ENCODE measurements around the gene CDK1.
A peak's percentile ranks its signal among the peaks of the same experiment; 100 is the strongest.

Gene CDK1

GRCh38 chr10:60778214-60778970 is at the start of gene CDK1:
Gene CDK1 (plus strand): TSS chr10:60778478. CDS start chr10:60780166, 1,688 bp downstream.
- no peaks in the 10 kb centered on the region for H3K9me3 ChIP-seq (ENCODE audit: control insufficient read depth, low read length)
- H3K27me3 ChIP-seq (replicated peaks; ENCODE audit: control insufficient read depth, insufficient read depth, low read length) = no peaks in the 10 kb centered on the region
- peaks cover 11% of the 10 kb centered on the region for H3K4me1 ChIP-seq (ENCODE audit: control insufficient read depth, insufficient read depth, low read length)
- H3K4me3 ChIP-seq (ENCODE audit: low read length) = peak within 1 kb of the TSS; percentile 91
- peak; percentile 99 for DNase-seq (ENCODE audit: low read depth)
- H3K9ac ChIP-seq (ENCODE audit: low read length) = peak within 1 kb of the TSS; percentile 90
- H3K36me3 ChIP-seq (ENCODE audit: control insufficient read depth, insufficient read depth, low read length, severe bottlenecking) = no peaks in the 10 kb centered on the region

DNA sequence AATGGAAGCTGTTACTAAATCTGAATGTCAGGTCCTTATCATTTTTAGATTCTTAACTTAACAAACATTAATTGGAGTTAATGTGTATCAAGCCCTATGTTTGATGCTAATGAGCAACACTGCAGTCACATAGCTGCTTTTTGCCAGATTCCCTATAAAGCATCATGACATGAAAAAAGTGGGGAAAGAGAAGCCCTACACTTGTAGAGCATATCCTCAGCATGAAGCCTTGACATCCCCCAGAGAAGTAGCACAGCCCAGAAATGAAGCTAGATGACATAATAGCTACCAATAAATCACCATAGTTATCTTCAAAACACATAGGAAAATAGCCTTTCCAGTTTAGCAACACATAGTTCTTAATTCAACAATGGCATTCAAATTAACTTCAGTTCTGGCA is 49.2 kb upstream of the CDK1 start:
- no peaks in the 10 kb centered on the region for H3K36me3 ChIP-seq (ENCODE audit: control insufficient read depth, insufficient read depth, low read length, severe bottlenecking)
- peaks cover 4% of the 10 kb centered on the region for H3K9me3 ChIP-seq (ENCODE audit: control insufficient read depth, low read length)
- H3K4me1 ChIP-seq (ENCODE audit: control insufficient read depth, insufficient read depth, low read length) = no peaks in the 10 kb centered on the region
- H3K27me3 ChIP-seq (replicated peaks; ENCODE audit: control insufficient read depth, insufficient read depth, low read length) = peaks cover 24% of the 10 kb centered on the region
- no peak overlapping the region for H3K4me3 ChIP-seq (ENCODE audit: low read length)
- DNase-seq (ENCODE audit: low read depth) = no peak
- no peak overlapping the region for H3K9ac ChIP-seq (ENCODE audit: low read length)

DNA sequence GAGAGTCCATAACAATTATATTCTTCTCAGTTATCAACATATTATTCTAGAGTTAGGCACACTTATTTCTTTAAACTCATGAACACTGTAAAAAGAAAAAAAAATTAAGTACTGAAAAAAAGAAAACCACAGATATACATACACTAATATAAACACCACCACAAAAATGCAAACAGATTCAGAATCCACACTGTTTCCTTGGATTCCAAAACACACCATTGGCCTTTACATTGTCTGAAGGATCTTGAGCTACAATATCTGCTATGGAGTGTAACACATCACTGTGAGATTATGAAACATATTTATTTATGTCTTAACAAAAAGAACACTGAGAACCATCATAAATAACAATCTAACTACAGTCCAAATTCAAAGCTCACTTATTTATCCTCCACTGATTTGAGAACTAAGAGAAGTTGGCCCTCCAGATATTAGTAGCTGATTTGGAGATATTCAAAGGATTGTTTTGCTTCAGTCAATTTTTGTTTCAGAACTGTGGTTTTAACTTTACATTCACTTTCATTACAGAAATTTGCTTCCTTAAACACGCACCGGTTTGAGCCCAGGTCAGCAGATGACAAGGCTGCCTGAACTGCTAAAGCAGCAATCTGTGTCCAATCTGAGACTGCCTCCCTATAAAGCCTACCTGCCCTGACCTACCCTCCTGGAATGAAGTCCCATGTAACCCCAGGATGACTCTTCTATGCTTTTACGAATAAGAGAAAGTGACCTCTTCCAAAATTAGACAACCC is 47.0 kb upstream of the CDK1 start:
- Histone ChIP-seq H3K9me3 (ENCODE audit: control insufficient read depth, low read length) (peaks cover 4% of the 10 kb centered on the region), H3K27me3 (replicated peaks; ENCODE audit: control insufficient read depth, insufficient read depth, low read length) (peaks cover 40% of the 10 kb centered on the region), H3K4me3 (ENCODE audit: low read length) (no peak overlapping the region), H3K4me1 (ENCODE audit: control insufficient read depth, insufficient read depth, low read length) (no peaks in the 10 kb centered on the region), H3K9ac (ENCODE audit: low read length) (no peak overlapping the region), H3K36me3 (ENCODE audit: control insufficient read depth, insufficient read depth, low read length, severe bottlenecking) (no peaks in the 10 kb centered on the region)
- DNase-seq (ENCODE audit: low read depth) = no peak

DNA sequence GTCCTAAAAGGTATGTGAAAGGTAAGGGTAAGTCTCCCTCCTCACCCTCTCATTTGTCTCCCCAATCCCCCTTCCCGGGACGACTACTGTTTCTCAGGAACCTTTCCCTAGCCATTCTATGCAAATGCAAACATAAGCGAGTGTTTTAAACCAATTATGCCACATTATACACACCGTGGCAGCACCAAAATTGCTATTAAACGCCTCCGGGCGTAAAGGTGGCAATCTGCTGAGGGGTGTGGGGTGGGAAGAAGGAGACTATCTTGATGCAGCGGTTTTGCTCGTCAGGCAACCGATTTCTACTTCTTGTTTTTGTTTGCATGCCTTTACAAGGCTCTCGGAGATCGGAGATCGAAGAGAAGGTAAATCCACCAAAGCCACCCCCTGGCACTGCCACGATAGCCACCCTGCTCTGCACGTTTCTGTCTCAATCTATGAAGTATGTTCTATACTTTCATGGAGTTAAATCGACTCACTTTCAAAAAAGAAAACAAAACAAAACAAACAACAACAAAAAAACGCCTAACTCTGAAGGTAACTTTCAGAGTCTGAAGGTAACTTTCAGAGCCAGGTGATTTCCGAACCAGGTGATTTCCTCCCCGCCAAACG is 46.0 kb upstream of the CDK1 start:
- H3K9me3 ChIP-seq (ENCODE audit: control insufficient read depth, low read length) = no peaks in the 10 kb centered on the region
- H3K36me3 ChIP-seq (ENCODE audit: control insufficient read depth, insufficient read depth, low read length, severe bottlenecking) = no peaks in the 10 kb centered on the region
- H3K9ac ChIP-seq (ENCODE audit: low read length) = no peak overlapping the region
- peaks cover 43% of the 10 kb centered on the region for H3K27me3 ChIP-seq (replicated peaks; ENCODE audit: control insufficient read depth, insufficient read depth, low read length)
- H3K4me3 ChIP-seq (ENCODE audit: low read length) = peak overlapping the region; percentile 69
- no peak for DNase-seq (ENCODE audit: low read depth)
- no peaks in the 10 kb centered on the region for H3K4me1 ChIP-seq (ENCODE audit: control insufficient read depth, insufficient read depth, low read length)

DNA sequence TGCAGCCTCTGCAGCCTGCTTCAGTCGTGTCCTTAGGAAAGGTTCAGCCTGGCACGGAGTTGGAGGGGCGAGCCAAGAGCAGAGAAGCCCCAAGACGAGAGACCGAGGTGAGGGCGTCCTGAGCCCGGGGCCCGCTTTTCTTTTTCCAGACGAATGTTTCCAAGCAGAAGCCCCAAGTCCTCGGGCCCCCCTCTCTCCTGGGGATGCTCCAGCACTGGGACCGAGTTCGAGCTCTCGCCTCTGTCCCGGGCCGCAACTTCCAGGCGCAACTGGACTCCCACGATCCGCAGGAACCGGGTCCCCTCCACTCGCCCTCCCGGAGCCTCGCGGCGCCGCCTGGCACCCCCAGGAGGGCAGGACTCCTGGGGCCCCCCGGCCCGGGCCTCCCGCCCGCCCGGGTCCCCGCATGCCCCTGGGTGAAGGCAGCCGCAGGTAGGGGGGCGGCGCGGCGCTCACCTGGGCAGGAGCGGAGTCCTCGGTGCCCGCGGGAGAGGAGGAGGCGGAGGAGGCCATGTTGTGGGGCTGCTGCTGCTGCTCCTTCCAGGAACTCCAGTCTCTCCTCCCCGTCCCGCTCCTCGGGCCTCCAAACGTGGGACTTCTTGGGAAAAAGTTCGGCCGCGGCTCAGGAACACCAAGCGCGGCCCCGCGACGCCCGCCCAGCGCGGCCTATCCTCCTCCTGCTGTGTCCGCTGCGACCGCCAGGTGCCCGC is 45.3 kb upstream of the CDK1 start:
- Histone ChIP-seq H3K9me3 (ENCODE audit: control insufficient read depth, low read length) (no peaks in the 10 kb centered on the region), H3K36me3 (ENCODE audit: control insufficient read depth, insufficient read depth, low read length, severe bottlenecking) (no peaks in the 10 kb centered on the region), H3K4me1 (ENCODE audit: control insufficient read depth, insufficient read depth, low read length) (no peaks in the 10 kb centered on the region), H3K27me3 (replicated peaks; ENCODE audit: control insufficient read depth, insufficient read depth, low read length) (peaks cover 44% of the 10 kb centered on the region), H3K9ac (ENCODE audit: low read length) (no peak overlapping the region), H3K4me3 (ENCODE audit: low read length) (peak overlapping the region; percentile 69)
- DNase-seq (ENCODE audit: low read depth) = peak; percentile 26

DNA sequence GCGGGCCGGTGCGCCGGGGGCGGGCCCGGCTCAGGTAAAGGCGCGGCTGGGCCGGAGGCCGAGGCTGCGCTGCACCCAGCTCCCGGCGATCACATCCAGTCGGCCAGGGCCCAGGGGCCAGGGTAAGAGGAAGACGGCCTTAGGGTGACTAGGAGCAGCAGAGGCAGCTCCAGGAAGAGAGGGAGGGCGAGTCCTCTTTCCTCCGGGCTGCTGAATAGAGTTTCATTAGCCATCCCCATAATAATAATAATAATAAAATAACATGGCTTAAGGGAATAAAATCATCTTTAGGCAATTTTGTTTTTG is 44.8 kb upstream of the CDK1 start:
- Histone ChIP-seq H3K4me1 (ENCODE audit: control insufficient read depth, insufficient read depth, low read length) (no peaks in the 10 kb centered on the region), H3K27me3 (replicated peaks; ENCODE audit: control insufficient read depth, insufficient read depth, low read length) (peaks cover 49% of the 10 kb centered on the region), H3K4me3 (ENCODE audit: low read length) (peak overlapping the region; percentile 69), H3K9ac (ENCODE audit: low read length) (no peak overlapping the region), H3K9me3 (ENCODE audit: control insufficient read depth, low read length) (no peaks in the 10 kb centered on the region), H3K36me3 (ENCODE audit: control insufficient read depth, insufficient read depth, low read length, severe bottlenecking) (no peaks in the 10 kb centered on the region)
- no peak for DNase-seq (ENCODE audit: low read depth)

- H3K4me3 ChIP-seq (ENCODE audit: low read length) = no peak overlapping the region
- no peaks in the 10 kb centered on the region for H3K4me1 ChIP-seq (ENCODE audit: control insufficient read depth, insufficient read depth, low read length)
- peaks cover 52% of the 10 kb centered on the region for H3K27me3 ChIP-seq (replicated peaks; ENCODE audit: control insufficient read depth, insufficient read depth, low read length)
- no peaks in the 10 kb centered on the region for H3K9me3 ChIP-seq (ENCODE audit: control insufficient read depth, low read length)
- DNase-seq (ENCODE audit: low read depth) = no peak
- no peak overlapping the region for H3K9ac ChIP-seq (ENCODE audit: low read length)
- no peaks in the 10 kb centered on the region for H3K36me3 ChIP-seq (ENCODE audit: control insufficient read depth, insufficient read depth, low read length, severe bottlenecking)
Measured at GRCh38 chr10:60733826-60734225, 44.5 kb upstream of the CDK1 start.

DNA sequence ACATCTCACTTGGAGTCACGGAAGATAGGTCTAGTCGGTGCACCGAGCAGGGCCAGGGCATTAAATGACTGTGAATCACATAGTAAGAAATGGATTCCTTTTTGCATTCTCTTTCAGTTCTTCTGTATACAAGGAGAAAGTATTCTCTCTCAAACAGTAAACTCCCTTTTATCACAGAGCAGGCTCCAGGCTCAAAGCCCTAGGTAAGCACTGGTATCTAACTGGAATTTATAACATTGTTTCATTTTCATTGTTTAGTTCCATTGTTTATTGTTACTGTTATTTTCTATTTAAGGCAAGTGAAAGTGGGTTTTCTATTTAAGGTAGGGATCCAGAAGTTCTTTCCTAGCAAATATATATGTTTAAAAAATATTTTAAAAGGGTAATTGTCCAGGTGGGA is 44.1 kb upstream of the CDK1 start:
- Histone ChIP-seq H3K27me3 (replicated peaks; ENCODE audit: control insufficient read depth, insufficient read depth, low read length) (peaks cover 53% of the 10 kb centered on the region), H3K4me3 (ENCODE audit: low read length) (no peak overlapping the region), H3K9me3 (ENCODE audit: control insufficient read depth, low read length) (no peaks in the 10 kb centered on the region), H3K4me1 (ENCODE audit: control insufficient read depth, insufficient read depth, low read length) (no peaks in the 10 kb centered on the region), H3K36me3 (ENCODE audit: control insufficient read depth, insufficient read depth, low read length, severe bottlenecking) (no peaks in the 10 kb centered on the region), H3K9ac (ENCODE audit: low read length) (no peak overlapping the region)
- no peak for DNase-seq (ENCODE audit: low read depth)

DNA sequence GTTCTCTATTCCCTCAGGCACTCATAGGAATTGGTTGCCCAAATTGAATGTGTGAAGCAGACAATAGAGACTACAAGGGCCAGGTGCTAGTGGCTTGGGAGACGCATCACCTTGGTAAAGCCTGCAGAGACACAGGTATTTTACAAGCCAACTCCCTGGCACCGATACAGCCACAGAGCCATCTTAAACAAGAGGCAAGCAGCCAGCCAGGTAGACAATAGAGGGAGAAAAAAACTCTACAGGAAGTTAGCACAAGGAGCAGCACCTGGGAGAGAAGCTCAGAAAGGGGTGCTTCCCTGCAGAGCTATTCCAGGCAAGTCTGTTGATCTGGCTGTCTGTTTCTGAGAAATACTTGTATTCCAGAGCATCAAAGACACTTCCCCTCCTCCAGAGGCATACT is 43.0 kb upstream of the CDK1 start:
- Histone ChIP-seq H3K27me3 (replicated peaks; ENCODE audit: control insufficient read depth, insufficient read depth, low read length) (peaks cover 53% of the 10 kb centered on the region), H3K4me3 (ENCODE audit: low read length) (no peak overlapping the region), H3K4me1 (ENCODE audit: control insufficient read depth, insufficient read depth, low read length) (no peaks in the 10 kb centered on the region), H3K9me3 (ENCODE audit: control insufficient read depth, low read length) (no peaks in the 10 kb centered on the region), H3K9ac (ENCODE audit: low read length) (no peak overlapping the region), H3K36me3 (ENCODE audit: control insufficient read depth, insufficient read depth, low read length, severe bottlenecking) (no peaks in the 10 kb centered on the region)
- no peak for DNase-seq (ENCODE audit: low read depth)

GRCh38 chr10:60737242-60737641 is 41.0 kb upstream of the CDK1 start:
- no peak for DNase-seq (ENCODE audit: low read depth)
- Histone ChIP-seq H3K27me3 (replicated peaks; ENCODE audit: control insufficient read depth, insufficient read depth, low read length) (peaks cover 45% of the 10 kb centered on the region), H3K36me3 (ENCODE audit: control insufficient read depth, insufficient read depth, low read length, severe bottlenecking) (no peaks in the 10 kb centered on the region)

DNA sequence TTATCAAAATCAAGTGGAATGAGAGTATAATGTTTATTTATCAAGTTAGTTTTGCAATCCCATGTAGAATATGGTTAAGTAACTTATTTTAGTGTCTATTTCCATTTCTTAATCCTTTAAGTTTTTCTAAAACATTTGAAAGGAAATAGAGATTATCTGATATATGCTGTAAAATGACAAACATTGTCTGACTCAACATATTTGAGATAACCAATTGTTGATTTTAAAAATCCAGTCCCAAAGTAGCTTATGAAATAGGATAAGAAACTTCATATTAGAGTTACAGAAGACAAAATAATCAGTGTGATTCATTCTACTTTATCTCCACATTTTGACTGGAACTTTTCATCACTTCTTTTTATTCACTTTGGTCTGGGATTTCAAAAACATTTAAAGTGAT is 38.7 kb upstream of the CDK1 start:
- H3K4me3 ChIP-seq (ENCODE audit: low read length) = no peak overlapping the region
- H3K9me3 ChIP-seq (ENCODE audit: control insufficient read depth, low read length) = no peaks in the 10 kb centered on the region
- peaks cover 30% of the 10 kb centered on the region for H3K27me3 ChIP-seq (replicated peaks; ENCODE audit: control insufficient read depth, insufficient read depth, low read length)
- H3K4me1 ChIP-seq (ENCODE audit: control insufficient read depth, insufficient read depth, low read length) = no peaks in the 10 kb centered on the region
- no peak overlapping the region for H3K9ac ChIP-seq (ENCODE audit: low read length)
- DNase-seq (ENCODE audit: low read depth) = peak; percentile 76
- H3K36me3 ChIP-seq (ENCODE audit: control insufficient read depth, insufficient read depth, low read length, severe bottlenecking) = no peaks in the 10 kb centered on the region

More at GRCh38 chr10:60737242-60737641, 41.0 kb upstream of the CDK1 start:
- Histone ChIP-seq H3K4me3 (ENCODE audit: low read length) (no peak overlapping the region), H3K4me1 (ENCODE audit: control insufficient read depth, insufficient read depth, low read length) (no peaks in the 10 kb centered on the region), H3K9ac (ENCODE audit: low read length) (no peak overlapping the region), H3K9me3 (ENCODE audit: control insufficient read depth, low read length) (no peaks in the 10 kb centered on the region)

All from adipocyte (in vitro differentiated cells).